Upper lobe of right lung (tissue), 1 donor: ENCODE data around the gene SUPT20HL1. TPM values are rescaled to one million over a fixed set of nuclear protein-coding genes. Genes with fewer than 3 reads are reported as not detected.
"Not testable (repeated sequence)": the region's sequence is repeated elsewhere in the genome, so short reads cannot be mapped to it uniquely, and the experiment has no call there.

Experiments used
- ATAC-seq: fragments of 200-7000 bp; cut with Tn5 transposase; one replicate; pipeline ENCODE4 v1.9.1; 2020; ENCODE audit warnings: mild to moderate bottlenecking, moderate library complexity
- DNase-seq: peaks from one replicate; pipeline ENCODE4 v3.0.0-alpha.2; 2020
- H3K27ac ChIP-seq: fragments of 200-600 bp; one replicate; pipeline ENCODE4 v1.8.0; 2022
- H3K27me3 ChIP-seq: fragments of 200-600 bp; one replicate; pipeline ENCODE4 v1.8.0; 2022; ENCODE audit warnings: mild to moderate bottlenecking
- H3K36me3 ChIP-seq: fragments of 200-600 bp; one replicate; pipeline ENCODE4 v1.8.0; 2022
- H3K4me1 ChIP-seq: fragments of 200-600 bp; one replicate; pipeline ENCODE4 v1.8.0; 2022
- H3K4me3 ChIP-seq: fragments of 200-600 bp; one replicate; pipeline ENCODE4 v1.8.0; 2022; ENCODE audit warnings: mild to moderate bottlenecking
- H3K9me3 ChIP-seq: fragments of 200-600 bp; one replicate; pipeline ENCODE4 v1.8.0; 2022
- intact Hi-C: fragments of 100-400 bp; cut with DNase I; formaldehyde crosslinking; loops from one replicate; pipeline ENCODE4 v1.11.0; 2022
- long read RNA-seq: library from polyadenylated mRNA; unstranded; transcript quantifications from one replicate; pipeline ENCODE4 v2.0.0, GENCODE V29; 2021
- total RNA-seq: library from RNA; stranded (reverse); fragmentation: NEBNext Ultra II Directional; extraction: Animal tissue kit (Norgen Biotek cat#: 25700); gene quantifications from one replicate; pipeline ENCODE4 v1.2.1, GENCODE V29; 2021
- TF ChIP-seq, protein P1 (sequence below): fragments of 200-600 bp; IDR thresholded peaks from one replicate; pipeline ENCODE4 v1.8.0; 2022; ENCODE audit warnings: antibody characterized with exemption
- donor health status: DM: no; HTN: yes; CAD: no; lungs with severe emphysema.

Gene SUPT20HL1
- not detected for total RNA-seq
- long read RNA-seq: 0 reads

DNA sequence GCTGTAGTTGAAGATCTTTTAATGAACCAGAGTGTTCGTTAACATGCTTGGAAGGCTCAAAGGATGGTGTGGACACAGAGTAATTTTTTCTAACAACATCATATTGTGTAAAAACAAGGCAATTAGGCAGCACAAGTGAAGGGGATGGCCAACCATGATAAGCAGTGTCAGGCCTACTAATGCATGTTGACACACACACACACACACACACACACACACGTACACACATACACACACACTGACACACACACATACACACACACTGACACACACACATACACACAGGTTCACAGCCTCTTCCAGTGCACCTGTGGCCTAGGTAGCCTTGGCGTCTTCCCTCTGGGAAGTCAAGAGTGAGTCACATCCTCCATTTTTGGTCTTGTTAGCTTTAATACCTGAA lies at the start of gene SUPT20HL1:
SUPT20HL1 (plus strand) TSS at position 368 of the 400 bp plus-strand sequence. CDS start 2,122 bp downstream, outside the sequence.
- no peak within 1 kb of the TSS for H3K4me3 ChIP-seq
- H3K27ac ChIP-seq: no peak within 1 kb of the TSS
- no peaks in the 10 kb centered on the region for H3K9me3 ChIP-seq
- H3K4me1 ChIP-seq: no peaks in the 10 kb centered on the region
- no peak for ATAC-seq
- TF ChIP-seq, protein P1, sequence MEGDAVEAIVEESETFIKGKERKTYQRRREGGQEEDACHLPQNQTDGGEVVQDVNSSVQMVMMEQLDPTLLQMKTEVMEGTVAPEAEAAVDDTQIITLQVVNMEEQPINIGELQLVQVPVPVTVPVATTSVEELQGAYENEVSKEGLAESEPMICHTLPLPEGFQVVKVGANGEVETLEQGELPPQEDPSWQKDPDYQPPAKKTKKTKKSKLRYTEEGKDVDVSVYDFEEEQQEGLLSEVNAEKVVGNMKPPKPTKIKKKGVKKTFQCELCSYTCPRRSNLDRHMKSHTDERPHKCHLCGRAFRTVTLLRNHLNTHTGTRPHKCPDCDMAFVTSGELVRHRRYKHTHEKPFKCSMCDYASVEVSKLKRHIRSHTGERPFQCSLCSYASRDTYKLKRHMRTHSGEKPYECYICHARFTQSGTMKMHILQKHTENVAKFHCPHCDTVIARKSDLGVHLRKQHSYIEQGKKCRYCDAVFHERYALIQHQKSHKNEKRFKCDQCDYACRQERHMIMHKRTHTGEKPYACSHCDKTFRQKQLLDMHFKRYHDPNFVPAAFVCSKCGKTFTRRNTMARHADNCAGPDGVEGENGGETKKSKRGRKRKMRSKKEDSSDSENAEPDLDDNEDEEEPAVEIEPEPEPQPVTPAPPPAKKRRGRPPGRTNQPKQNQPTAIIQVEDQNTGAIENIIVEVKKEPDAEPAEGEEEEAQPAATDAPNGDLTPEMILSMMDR: no peak
- H3K36me3 ChIP-seq: no peaks in the 10 kb centered on the region
- no peak for DNase-seq
- no peaks in the 10 kb centered on the region for H3K27me3 ChIP-seq
- intact Hi-C loops: no loop called here

- H3K36me3 ChIP-seq, intact Hi-C loops, H3K27me3 ChIP-seq, DNase-seq, H3K4me3 ChIP-seq, H3K27ac ChIP-seq, H3K9me3 ChIP-seq, H3K4me1 ChIP-seq, ATAC-seq: not testable (repeated sequence)
Observed at GRCh38 chrX:24310916-24311315, 49.5 kb upstream of the SUPT20HL1 start.

DNA sequence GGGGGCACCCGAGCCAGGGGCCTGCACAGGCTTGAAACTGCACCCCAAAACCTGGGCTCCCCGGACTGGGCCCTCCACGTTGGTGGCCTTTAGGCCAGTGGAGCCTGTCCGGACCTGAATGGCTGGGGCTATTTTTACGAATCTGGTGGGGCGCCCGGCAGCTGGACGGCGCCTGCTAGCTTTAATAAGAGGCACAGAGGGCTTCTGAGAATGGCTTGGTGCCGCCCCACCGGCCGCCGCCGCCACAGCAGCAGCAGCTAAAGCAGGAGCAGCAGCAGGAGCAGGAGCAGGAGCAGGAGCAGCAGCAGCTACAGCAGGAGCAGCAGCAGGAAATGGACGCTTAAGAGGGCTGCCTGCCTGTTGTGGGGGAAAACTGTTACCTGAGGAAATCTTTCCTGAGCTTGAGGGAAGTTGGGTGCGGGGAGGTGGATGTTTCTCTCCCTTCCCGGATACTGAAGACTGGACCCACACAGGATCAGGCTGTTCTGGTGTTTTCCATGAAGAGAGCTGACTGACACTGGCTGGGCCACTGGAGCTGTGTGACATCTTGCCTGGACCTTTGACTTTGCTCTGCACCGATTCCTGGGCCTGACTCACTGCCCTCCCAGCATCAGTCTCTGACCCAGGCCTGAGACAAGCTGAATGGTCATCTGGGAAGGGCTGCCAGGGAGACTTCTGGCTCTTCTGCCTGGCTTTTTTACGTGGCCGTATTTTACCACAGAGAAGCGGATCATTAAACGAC lies 48.8 kb upstream of the SUPT20HL1 start:
- DNase-seq, H3K4me1 ChIP-seq, H3K27ac ChIP-seq, H3K9me3 ChIP-seq, H3K27me3 ChIP-seq, ATAC-seq, H3K4me3 ChIP-seq, H3K36me3 ChIP-seq, intact Hi-C loops: not testable (repeated sequence)

DNA sequence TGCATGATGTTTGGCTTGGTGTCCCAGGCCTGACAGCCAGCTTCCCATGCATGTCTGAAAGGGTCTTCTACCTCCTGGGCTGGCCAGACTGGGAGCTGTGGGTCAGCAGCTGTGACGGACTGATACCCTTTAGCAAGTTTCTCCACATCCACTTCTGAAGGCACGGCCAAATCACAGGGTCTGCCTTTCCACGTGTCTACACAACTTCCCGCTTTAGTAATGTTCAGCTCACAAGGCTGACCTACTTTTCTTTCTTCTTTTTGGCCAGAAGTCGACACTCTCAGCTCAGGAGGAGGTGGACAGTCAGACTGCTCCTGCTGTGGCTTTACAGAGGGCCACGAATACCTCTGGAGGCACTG lies 48.2 kb upstream of the SUPT20HL1 start:
- H3K27ac ChIP-seq, H3K36me3 ChIP-seq, DNase-seq, H3K9me3 ChIP-seq, H3K4me3 ChIP-seq, H3K27me3 ChIP-seq, intact Hi-C loops, H3K4me1 ChIP-seq, ATAC-seq: not testable (repeated sequence)

DNA sequence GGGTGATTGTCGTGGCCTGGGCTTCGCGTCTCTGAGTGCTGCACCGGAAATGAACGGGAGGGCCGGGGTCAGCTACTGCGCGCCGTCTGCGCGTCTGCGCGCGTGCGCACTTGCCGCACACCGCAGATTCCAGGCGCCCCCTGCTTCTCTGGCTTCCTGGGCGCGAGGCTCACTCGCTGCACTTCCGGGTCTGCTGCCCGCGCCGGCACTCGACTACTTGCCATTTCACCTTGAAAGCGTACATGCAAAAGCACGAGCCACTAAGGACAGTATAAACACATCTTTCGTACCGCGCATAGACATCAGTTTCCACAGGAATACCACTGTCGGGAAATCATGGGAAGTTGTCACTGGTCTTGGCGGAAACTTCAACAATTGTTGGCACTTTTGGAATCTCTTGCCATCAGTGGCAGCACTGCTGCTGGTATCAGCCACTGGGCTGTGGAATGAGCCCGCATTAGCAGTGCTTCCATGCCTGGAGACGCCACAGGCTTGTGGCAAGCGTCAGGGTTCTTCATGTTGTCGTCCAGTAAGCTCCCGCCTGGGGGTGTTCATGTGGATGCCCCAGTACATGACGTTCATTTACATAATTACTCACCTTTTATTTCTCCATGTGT lies 46.3 kb upstream of the SUPT20HL1 start, which contains the start of gene SUPT20HL2:
SUPT20HL2 (minus strand) TSS at position 51 of the 617 bp plus-strand sequence. CDS start 754 bp downstream, outside the sequence.
- no peak for ATAC-seq
- DNase-seq: no peak
- TF ChIP-seq, protein P1: no peak

DNA sequence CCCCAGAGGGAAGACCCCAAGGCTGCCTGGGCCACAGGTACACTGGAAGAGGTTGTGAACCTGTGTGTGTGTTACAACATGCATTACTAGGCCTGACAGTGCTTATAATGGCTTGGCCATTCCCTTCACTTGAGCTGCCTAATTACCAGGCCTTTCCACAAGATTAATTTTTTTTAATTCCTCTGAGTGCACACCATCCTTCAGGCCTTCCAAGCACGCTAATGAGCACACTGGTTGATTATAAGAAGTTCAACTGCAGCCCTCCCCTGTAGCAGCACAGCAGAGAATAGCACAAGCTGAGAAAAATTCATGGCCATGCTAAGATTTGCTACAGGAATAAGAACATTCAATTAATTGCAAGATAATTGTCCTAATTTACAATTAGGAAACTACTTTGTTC lies 44.3 kb upstream of the SUPT20HL1 start:
- ATAC-seq: no peak
- intact Hi-C loops: no loop called here
- no peaks in the 10 kb centered on the region for H3K4me1 ChIP-seq
- H3K4me3 ChIP-seq: no peak overlapping the region
- no peaks in the 10 kb centered on the region for H3K36me3 ChIP-seq
- no peak overlapping the region for H3K27ac ChIP-seq
- DNase-seq: no peak
- no peaks in the 10 kb centered on the region for H3K27me3 ChIP-seq
- H3K9me3 ChIP-seq: no peaks in the 10 kb centered on the region
- TF ChIP-seq, protein P1: no peak

More for the DNA sequence above, 46.3 kb upstream of the SUPT20HL1 start, which contains the start of gene SUPT20HL2:
- no peaks in the 10 kb centered on the region for H3K9me3 ChIP-seq
- H3K27ac ChIP-seq: no peak within 1 kb of the TSS
- intact Hi-C loops: no loop called here
- H3K4me1 ChIP-seq: no peaks in the 10 kb centered on the region
- H3K27me3 ChIP-seq: no peaks in the 10 kb centered on the region
- no peak within 1 kb of the TSS for H3K4me3 ChIP-seq
- H3K36me3 ChIP-seq: no peaks in the 10 kb centered on the region

- H3K36me3 ChIP-seq: no peaks in the 10 kb centered on the region
- H3K9me3 ChIP-seq: no peaks in the 10 kb centered on the region
- H3K27ac ChIP-seq: no peak overlapping the region
- H3K27me3 ChIP-seq: no peaks in the 10 kb centered on the region
- no peak for DNase-seq
- no peak for ATAC-seq
- intact Hi-C loops: no loop called here
- no peak overlapping the region for H3K4me3 ChIP-seq
- TF ChIP-seq, protein P1: no peak
- no peaks in the 10 kb centered on the region for H3K4me1 ChIP-seq
Observed at GRCh38 chrX:24317567-24317966, 42.9 kb upstream of the SUPT20HL1 start.
